PC-3 (cell line): Measurements from ENCODE around the gene TTLL10.

Source experiments
- CTCF ChIP-seq: fragments of 300-600 bp; sonication (generic); conservative IDR thresholded peaks from 2 replicates; pipeline ENCODE4 v1.5.1; 2017; ENCODE audit warnings: antibody characterized with exemption, low read depth, mild to moderate bottlenecking, low read length
- EZH2 ChIP-seq: fragments of 300-600 bp; sonication (generic); IDR thresholded peaks from one replicate; pipeline ENCODE4 v1.6.1; 2017; ENCODE audit warnings: antibody characterized with exemption, mild to moderate bottlenecking, low read length; ENCODE audit not compliant: unreplicated experiment

GRCh38 chr1:1238702-1239178 is 65.1 kb downstream of the TTLL10 start:
- TF ChIP-seq EZH2, result no peak
- no peak for TF ChIP-seq CTCF
